GM19395 (cell line): Measurements from ENCODE around the gene SWSAP1.
A peak's percentile ranks its signal among the peaks of the same experiment; 100 is the strongest.
"Not testable (repeated sequence)": the region's sequence is repeated elsewhere in the genome, so short reads cannot be mapped to it uniquely, and the experiment has no call there.

Experiments
- ATAC-seq: cut with Tn5 transposase; IDR thresholded peaks from one replicate; pipeline ENCODE4 v1.9.1; 2021; ENCODE audit warnings: mild to moderate bottlenecking, moderate library complexity; ENCODE audit not compliant: unreplicated experiment

The SWSAP1 gene

GRCh38 chr19:11378319-11379189 is 4.1 kb downstream of the SWSAP1 start:
- ATAC-seq: no peak

- not testable (repeated sequence) for ATAC-seq
These were observed 4.9 kb downstream of the SWSAP1 start for GRCh38 chr19:11379269-11379845.

DNA sequence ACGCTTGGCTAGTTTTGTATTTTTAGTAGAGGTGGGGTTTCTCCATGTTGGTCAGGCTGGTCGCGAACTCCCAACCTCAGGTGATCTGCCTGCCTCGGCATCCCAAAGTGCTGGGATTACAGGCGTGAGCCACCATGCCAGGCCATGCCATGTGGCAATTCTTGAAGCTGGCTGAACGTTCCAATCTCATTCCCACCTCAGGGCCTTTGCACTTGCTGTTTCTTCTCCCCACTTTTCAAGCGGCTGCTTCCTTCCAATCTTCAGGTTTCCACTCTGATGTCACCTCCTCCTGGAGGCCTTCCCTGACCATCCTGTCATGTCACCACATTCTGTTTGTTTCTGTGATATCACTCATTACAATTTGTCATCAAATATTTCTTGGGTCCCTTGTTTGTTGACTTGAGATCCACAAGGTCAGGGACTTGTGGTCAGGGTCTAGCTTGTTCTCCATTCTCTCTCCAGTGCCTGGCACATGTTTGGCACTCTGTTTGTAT is 5.4 kb downstream of the SWSAP1 start:
- ATAC-seq: no peak

DNA sequence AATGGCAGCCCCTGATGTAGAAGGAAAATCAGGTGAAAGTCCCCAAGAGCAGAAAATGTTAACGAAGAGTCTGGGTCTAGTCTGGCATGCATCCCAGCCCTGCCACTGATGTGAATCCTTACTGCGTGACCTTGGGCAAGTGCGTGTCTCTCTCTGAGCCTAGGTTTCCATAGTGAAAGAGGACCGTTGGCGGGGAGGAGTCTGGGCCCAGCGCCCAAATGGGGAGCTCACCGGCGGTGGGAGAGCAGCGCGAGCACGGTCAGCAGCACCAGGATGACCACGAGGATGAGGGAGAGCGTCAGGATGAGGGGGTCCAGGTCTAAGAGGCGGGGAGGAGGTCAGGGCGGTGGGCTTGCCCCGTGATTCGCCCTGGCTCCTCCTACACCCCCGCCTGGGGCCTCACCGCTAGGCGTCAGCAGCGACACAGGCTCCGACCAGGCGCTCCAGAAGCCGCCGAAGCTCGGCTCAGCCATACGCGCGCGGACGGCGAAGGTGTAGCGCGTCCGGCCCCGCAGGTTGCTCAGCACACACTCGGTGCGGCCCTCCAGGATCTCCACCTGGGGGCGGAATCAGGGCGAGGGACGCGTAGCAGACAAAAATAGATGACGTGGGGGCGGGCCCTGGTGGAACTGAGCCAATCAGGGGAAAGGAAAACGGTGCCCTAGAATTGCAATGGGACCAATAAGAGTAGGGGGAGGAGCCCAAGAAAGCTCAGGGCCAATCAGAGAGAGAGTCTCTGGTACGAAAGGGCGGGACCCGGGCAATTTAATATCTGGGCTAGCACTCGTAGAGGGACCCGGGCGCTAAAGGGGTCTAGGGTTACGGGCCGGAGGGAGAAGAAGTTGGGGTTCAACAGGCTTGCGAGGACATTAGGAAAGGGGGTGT is 6.4 kb downstream of the SWSAP1 start:
- ATAC-seq: peak; percentile 81

DNA sequence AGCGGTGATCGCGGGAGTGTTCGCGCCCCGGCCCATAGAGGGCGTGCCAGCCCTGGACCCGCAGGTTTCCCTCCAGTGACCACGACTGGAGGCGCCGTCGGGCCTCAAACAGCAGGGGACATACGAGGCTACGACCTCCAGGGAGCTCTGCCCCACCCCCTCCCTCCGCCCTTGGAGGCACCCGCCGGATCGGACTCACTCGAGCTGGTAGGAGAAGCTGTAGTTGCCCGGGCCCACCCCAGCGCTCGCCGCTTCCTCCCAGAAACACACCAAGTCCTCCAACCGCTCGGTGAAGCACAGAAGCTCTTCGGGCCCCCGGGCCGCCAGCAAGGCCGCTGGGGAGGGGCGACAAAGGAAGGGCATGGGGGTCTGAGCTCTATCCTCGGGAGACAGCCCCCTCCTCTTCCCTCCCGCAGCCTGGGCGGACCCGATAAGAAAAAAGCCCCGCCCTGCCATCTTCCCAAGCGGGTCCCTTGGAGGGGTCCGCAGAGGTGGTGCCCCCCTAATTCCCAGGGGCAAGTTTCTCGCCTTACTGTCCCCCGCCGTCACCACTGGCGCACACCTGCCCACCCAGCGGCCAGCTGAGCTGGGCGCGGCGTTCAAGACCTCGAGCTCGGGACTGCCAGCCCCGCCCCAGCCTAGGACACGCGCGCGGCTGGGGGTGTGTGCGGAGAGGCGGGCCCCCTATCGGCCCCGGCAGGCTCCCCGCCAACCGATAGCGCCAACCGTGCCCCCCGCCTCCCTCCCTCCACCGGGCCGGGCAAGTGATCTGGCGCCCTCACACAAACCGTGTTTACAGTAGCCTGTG is 8.6 kb downstream of the SWSAP1 start:
- no peak for ATAC-seq

DNA sequence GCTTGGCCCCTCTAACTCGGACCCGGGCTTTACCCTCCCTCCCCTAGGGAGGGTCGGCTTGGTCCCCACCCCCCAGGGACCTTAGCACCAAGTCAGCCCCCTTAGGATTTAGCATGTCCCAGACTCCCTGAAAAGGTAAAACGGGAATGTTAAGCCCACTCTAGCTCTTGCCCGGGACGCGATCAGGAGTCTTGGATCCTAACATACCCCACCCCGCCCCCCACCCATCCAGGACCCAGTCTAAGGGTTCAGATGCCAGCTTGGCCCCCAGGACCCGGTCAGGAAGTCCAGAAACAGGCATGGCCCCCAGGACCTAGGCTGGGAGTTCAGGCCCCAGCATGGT is 9.2 kb downstream of the SWSAP1 start:
- ATAC-seq: no peak

- ATAC-seq: no peak
These were observed 10.3 kb downstream of the SWSAP1 start for GRCh38 chr19:11384778-11385129.

DNA sequence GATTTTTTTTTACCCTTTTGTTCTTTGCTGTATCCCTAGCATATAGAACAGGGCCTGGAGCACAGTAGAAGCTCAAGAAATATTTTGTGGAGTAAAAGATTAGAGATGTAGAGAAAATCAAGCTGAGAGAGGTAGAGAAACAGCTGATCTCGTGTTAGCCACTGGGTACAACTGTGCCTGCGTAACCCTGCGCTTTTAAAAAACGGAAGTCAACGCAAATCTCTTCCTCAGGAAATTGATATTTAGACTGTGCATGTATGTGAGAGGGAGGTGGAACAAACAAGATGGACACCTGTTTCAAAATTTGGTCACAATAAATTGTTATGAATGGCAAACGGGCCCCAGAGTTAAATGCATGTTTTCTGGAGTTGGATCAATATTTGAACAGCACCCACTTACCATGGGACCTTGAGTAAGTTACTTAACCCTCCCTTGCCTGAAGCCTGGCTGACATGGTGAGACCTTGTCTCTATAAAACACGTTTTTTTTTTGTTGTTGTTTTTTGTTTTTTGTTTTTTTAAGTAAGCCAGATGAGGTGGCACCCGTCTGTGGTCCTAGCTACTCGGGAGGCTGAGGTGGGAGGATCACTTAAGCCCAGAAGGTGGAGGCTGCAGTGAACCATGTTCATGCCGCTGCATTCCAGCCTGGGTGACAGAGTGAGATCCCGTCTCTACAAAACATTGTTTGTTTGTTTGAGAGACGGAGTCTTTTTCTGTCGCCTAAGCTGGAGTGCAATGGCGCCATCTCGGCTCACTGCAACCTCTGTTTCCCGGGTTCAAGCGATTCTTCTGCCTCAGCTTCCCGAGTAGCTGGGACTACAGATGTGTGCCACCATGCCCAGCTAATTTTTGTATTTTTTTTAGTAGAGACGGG is 12.9 kb downstream of the SWSAP1 start:
- no peak for ATAC-seq

- no peak for ATAC-seq
These were observed 15.9 kb downstream of the SWSAP1 start for GRCh38 chr19:11390359-11390758.

GRCh38 chr19:11390933-11391680 is 16.6 kb downstream of the SWSAP1 start:
- ATAC-seq: no peak

DNA sequence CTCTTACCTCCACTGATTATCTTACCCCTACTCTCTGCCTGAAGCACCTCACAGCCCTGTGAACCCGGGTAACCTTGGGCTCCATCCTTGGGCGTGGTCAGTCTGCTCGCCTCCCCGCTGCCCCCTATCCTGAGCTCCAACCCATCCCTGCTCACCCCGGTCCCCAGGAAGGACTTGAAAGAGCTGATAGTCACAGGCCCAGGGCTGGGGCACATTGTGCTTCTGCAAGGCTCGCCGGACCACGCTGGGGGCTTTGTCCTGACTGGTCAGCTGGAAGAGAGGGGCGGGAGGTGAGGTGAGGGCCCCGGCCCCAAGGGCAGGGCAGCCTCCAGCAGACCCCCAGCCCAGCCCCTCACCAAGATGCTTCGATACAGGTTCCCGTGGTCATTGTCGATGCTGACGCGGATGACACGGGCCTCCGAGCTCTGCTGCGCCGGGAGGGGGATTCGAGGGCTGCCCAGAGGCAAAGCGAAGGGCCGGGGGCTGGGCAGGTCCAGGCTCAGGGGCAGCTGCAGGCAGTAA is 22.7 kb downstream of the SWSAP1 start:
- ATAC-seq: no peak

DNA sequence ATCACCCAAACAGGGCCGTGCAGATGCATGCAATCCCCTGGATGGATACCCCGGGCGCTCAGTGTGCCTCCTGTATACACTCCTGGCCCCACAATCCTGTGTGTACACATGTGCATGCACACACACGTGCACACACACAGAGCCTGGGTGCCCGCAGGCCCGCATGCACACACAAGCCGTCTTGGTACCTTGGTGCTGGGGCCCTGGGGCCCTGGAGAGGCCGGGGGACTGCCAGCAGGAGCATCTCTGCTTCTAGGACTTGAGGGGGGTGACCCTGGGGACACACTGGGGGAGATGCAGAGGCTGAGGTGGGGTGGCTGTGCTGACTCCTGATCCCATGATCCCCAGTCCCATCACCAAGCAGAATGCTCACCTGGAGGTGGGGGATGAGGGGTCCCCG is 25.2 kb downstream of the SWSAP1 start:
- ATAC-seq: no peak

GRCh38 chr19:11400798-11401197 is 26.3 kb downstream of the SWSAP1 start:
- no peak for ATAC-seq

GRCh38 chr19:11401808-11402543 is 27.5 kb downstream of the SWSAP1 start:
- no peak for ATAC-seq

GRCh38 chr19:11404588-11405222 is 30.2 kb downstream of the SWSAP1 start:
- no peak for ATAC-seq

DNA sequence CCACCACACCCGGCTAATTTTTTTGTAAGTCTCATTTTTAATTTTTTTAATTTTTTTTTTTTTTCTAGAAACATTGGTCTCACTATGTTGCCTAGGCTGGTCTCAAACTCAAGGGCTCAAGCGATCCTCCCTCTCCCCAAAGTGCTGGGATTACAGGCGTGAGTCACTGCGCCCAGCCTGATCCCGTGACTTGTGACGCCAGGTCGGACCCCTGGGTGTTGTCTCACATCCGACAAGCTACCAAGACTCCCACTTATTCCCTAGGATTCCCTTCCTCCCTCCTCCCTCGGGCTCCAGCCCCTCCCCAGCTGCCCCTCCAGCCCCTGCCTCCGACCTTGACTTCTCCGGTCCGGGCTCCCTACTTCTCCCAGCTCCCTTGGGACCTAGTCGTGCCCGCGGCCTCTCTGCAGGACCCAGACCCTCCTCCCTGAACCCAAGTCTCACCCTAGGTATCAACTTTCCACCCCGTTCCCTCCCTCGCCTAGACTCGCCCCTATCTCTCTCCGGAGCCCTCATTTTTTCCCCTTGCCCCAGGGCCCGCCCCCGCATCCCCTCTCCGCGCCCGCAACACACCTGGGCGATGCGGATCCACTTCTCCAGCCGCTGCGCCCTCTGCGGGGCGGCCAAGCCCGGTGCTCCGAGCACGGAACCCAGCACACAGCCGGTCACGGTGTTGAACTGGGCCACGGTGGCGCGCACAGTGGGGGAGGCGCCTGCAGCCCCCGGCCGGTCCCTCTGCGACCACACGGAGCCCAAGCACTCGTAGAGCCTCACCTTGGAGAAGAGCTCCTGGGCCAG is 31.6 kb downstream of the SWSAP1 start:
- no peak for ATAC-seq

DNA sequence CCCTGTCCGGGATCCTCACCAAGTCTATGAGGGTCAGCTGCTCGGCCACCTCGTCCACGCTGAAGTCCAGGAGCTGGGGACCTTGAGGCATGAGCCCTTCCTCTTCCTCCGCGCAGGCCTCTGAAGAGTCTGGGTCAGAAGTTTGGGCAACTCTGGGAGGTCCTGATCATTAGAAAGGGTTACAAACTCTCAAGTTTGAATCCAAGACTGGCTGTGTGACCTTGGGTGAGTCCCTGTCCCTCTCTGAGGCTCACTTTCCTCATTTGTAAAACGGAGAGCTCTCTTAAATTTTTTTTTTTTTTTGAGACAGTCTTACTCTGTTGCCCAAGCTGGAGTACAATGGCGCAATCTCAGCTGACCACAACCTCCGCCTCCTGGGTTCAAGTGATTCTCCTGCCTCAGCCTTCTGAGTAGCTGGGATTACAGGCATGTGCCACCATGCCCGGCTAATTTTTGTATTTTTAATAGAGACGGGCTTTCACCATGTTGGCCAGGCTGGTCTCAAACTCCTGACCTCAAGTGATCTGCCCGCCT is 32.3 kb downstream of the SWSAP1 start:
- not testable (repeated sequence) for ATAC-seq
